GM19023 (cell line): Measurements from ENCODE around the gene PIGT.

Experiments
- ATAC-seq: cut with Tn5 transposase; IDR thresholded peaks from one replicate; pipeline ENCODE4 v1.9.1; 2021; ENCODE audit warnings: mild to moderate bottlenecking, moderate library complexity; ENCODE audit not compliant: unreplicated experiment

Gene PIGT

GRCh38 chr20:45400346-45401031, 15.5 kb upstream of the PIGT start:
- no peak for ATAC-seq

GRCh38 chr20:45402946-45403345, 13.0 kb upstream of the PIGT start:
- no peak for ATAC-seq

GRCh38 chr20:45404438-45404837, 11.5 kb upstream of the PIGT start:
- no peak for ATAC-seq

- no peak for ATAC-seq
These were observed 10.2 kb upstream of the PIGT start for GRCh38 chr20:45405571-45406259.

GRCh38 chr20:45406260-45407066, 9.5 kb upstream of the PIGT start:
- no peak for ATAC-seq

- ATAC-seq = no peak
These were observed 8.7 kb upstream of the PIGT start for GRCh38 chr20:45407067-45407745.

- ATAC-seq = no peak
These were observed 7.9 kb upstream of the PIGT start, which contains the start of gene DBNDD2 for GRCh38 chr20:45407783-45408645. TSS of gene DBNDD2 (plus strand) at chr20:45408289. CDS start at chr20:45408468, 179 bp downstream.

- ATAC-seq = no peak
These were observed 7.2 kb upstream of the PIGT start for GRCh38 chr20:45408646-45409213.

GRCh38 chr20:45409521-45410272, 6.2 kb upstream of the PIGT start:
- no peak for ATAC-seq

GRCh38 chr20:45410887-45411286, 5.1 kb upstream of the PIGT start:
- ATAC-seq = no peak

- no peak for ATAC-seq
These were observed 3.3 kb upstream of the PIGT start for GRCh38 chr20:45412653-45413052.

GRCh38 chr20:45413479-45413878, 2.5 kb upstream of the PIGT start:
- no peak for ATAC-seq

- ATAC-seq = no peak
These were observed 976 bp downstream of the PIGT start for GRCh38 chr20:45416917-45417316.

GRCh38 chr20:45419188-45420091, 3.5 kb downstream of the PIGT start:
- ATAC-seq = peak; percentile 76

GRCh38 chr20:45420125-45420524, 4.2 kb downstream of the PIGT start:
- ATAC-seq = no peak

GRCh38 chr20:45423700-45424099, 7.8 kb downstream of the PIGT start:
- ATAC-seq = no peak

- ATAC-seq = no peak
These were observed 9.6 kb downstream of the PIGT start for GRCh38 chr20:45425561-45425960.
